Large intestine (tissue), 3 donors: Measurements from ENCODE around the gene SRP9. TPM values are rescaled to one million over a fixed set of nuclear protein-coding genes. Genes with fewer than 3 reads are reported as not detected.
"Not testable (repeated sequence)": the region's sequence is repeated elsewhere in the genome, so short reads cannot be mapped to it uniquely, and the experiment has no call there.

Experiments
- DNase-seq, 2 donors: peaks; one replicate each; pipeline versions ENCODE4 v3.0.0 to v3.0.0-alpha.2; 2013
- H3K27ac ChIP-seq: one replicate; pipeline ENCODE4 v1.5.1; 2013; ENCODE audit warnings: low read length
- H3K27me3 ChIP-seq: 2 replicates; pipeline ENCODE4 v1.6.1; 2013; ENCODE audit warnings: low read length; ENCODE audit not compliant: control insufficient read depth, insufficient read depth
- H3K36me3 ChIP-seq: 2 replicates; pipeline ENCODE4 v1.6.1; 2013; ENCODE audit warnings: low read length; ENCODE audit not compliant: control insufficient read depth, insufficient read depth
- H3K4me1 ChIP-seq: one replicate; pipeline ENCODE4 v1.6.1; 2013; ENCODE audit warnings: low read length; ENCODE audit not compliant: control insufficient read depth, insufficient read depth
- H3K4me3 ChIP-seq: one replicate; pipeline ENCODE4 v1.5.1; 2013; ENCODE audit warnings: low read length
- H3K9me3 ChIP-seq: one replicate; pipeline ENCODE4 v1.6.1; 2013; ENCODE audit warnings: mild to moderate bottlenecking, low read depth, low read length, moderate library complexity; ENCODE audit not compliant: control insufficient read depth
- WGBS: methylation state at CpG from one replicate; pipeline ENCODE4 v1.1.5; 2013; ENCODE audit warnings: low lambda C conversion rate; ENCODE audit not compliant: insufficient coverage; 5-methylcytosine and 5-hydroxymethylcytosine counted together
- polyA plus RNA-seq: library from polyadenylated mRNA; unstranded; fragments of 120-200 nt; gene quantifications from one replicate; pipeline ENCODE4 v1.2.1, GENCODE V29; 2013

SRP9 gene
- polyA plus RNA-seq, 1 donor: 304 TPM

GRCh38 chr1:225754940-225755641, 22.5 kb upstream of the SRP9 start:
- Histone ChIP-seq H3K36me3 (no peaks in the 10 kb centered on the region), H3K27ac (peak overlapping the region; percentile 21), H3K9me3 (no peaks in the 10 kb centered on the region), H3K27me3 (no peaks in the 10 kb centered on the region), H3K4me3 (no peak overlapping the region), H3K4me1 (peaks cover 7% of the 10 kb centered on the region)
- peak; percentile 69 to 84 for DNase-seq
- WGBS: no CpG with 5 or more reads among the region's 10 CpGs

DNA sequence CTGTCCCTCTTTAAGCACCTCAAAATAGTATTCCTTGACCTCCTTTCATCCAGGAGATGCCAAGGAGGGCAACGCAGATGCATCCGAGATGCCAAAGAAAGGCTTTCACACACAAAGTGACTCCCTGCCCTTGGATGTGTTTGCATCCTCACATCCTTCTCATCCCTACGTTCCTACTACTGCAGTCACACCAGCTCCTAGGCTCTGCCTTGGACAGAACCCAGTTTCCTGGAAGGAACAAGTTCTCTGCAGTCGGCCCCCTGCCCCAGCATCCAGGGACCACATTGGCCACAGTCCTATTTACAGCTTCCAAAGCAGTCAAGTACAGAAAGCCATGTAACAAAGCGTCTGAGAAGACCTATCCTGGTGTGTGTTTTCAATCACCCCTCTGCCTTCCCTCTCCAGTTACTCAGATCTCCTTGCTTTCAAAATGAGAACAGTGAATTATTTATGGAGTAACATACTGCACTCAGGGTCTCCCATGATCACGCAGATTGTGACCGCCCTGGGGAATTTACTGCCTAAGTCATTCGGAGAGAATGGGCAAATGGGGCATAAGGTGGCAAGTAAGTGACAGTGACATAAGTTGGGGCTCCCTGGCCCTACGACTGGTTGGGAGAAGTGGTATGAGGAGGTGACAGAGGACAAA, 21.8 kb upstream of the SRP9 start:
- no peak for DNase-seq
- WGBS: 76% methylated on average over 4 of the region's 9 CpGs
- peaks cover 7% of the 10 kb centered on the region for H3K4me1 ChIP-seq
- no peaks in the 10 kb centered on the region for H3K27me3 ChIP-seq
- no peak overlapping the region for H3K4me3 ChIP-seq
- peak overlapping the region; percentile 21 for H3K27ac ChIP-seq
- H3K9me3 ChIP-seq: no peaks in the 10 kb centered on the region
- no peaks in the 10 kb centered on the region for H3K36me3 ChIP-seq

GRCh38 chr1:225757927-225758656, 19.5 kb upstream of the SRP9 start:
- H3K9me3 ChIP-seq: no peaks in the 10 kb centered on the region
- H3K27me3 ChIP-seq: no peaks in the 10 kb centered on the region
- no peak overlapping the region for H3K27ac ChIP-seq
- 33% methylated on average over 2 of the region's 10 CpGs for WGBS
- peaks cover 7% of the 10 kb centered on the region for H3K4me1 ChIP-seq
- H3K4me3 ChIP-seq: no peak overlapping the region
- no peaks in the 10 kb centered on the region for H3K36me3 ChIP-seq
- DNase-seq: peak; percentile 76 to 87

DNA sequence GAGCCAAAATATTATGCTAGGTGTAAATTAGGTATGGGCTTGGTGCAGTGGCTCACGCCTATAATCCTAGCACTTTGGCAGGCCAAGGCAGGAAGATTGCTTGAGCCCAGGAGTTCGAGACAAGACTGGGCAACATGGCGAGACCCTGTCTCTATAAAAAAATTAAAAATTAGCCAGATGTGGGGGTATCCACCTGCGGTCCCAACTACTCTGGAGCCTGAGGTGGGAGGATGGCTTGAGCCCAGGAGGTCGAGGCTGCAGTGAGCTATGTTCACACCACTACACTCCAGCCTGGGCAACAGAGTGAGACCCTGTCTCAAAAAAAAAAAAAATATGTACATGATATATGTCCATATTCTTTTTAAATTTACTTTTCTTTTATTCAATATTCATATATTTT, 17.7 kb upstream of the SRP9 start:
- H3K9me3 ChIP-seq, H3K4me3 ChIP-seq, H3K27ac ChIP-seq, H3K4me1 ChIP-seq, H3K36me3 ChIP-seq, DNase-seq, H3K27me3 ChIP-seq: not testable (repeated sequence)
- no CpG with 5 or more reads among the region's 5 CpGs for WGBS

GRCh38 chr1:225760531-225760930, 17.1 kb upstream of the SRP9 start:
- Histone ChIP-seq H3K4me1 (peaks cover 3% of the 10 kb centered on the region), H3K9me3 (no peaks in the 10 kb centered on the region), H3K4me3 (no peak overlapping the region), H3K27me3 (no peaks in the 10 kb centered on the region), H3K36me3 (no peaks in the 10 kb centered on the region), H3K27ac (no peak overlapping the region)
- no CpG with 5 or more reads among the region's 6 CpGs for WGBS
- no peak for DNase-seq

DNA sequence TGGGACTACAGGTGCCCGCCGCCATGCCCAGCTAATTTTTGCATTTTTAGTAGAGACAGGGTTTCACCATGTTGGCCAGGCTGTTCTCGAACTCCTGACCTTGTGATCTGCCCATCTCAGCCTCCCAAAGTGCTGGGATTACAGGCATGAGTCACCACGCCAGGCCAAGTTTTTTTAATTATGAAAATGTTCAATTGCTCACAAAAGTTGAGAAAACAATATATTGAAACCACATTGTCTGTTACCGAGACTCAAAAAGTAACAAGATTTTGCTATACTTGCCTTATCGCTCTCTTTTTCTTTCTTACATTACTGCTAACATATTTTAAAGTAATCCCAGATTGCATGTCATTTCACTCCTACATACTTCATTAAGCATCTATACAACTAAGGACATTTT, 16.2 kb upstream of the SRP9 start:
- not testable (repeated sequence) for H3K36me3 ChIP-seq, H3K4me1 ChIP-seq, H3K27ac ChIP-seq, H3K27me3 ChIP-seq, H3K4me3 ChIP-seq, DNase-seq, H3K9me3 ChIP-seq
- 93% methylated on average over 3 of the region's 6 CpGs for WGBS

- Histone ChIP-seq H3K9me3 (no peaks in the 10 kb centered on the region), H3K4me3 (no peak overlapping the region), H3K4me1 (peaks cover 3% of the 10 kb centered on the region), H3K27ac (peak overlapping the region; percentile 5), H3K27me3 (no peaks in the 10 kb centered on the region), H3K36me3 (no peaks in the 10 kb centered on the region)
- WGBS: no CpG with 5 or more reads among the region's 5 CpGs
- no peak for DNase-seq
These were observed 15.6 kb upstream of the SRP9 start for GRCh38 chr1:225762002-225762441.

DNA sequence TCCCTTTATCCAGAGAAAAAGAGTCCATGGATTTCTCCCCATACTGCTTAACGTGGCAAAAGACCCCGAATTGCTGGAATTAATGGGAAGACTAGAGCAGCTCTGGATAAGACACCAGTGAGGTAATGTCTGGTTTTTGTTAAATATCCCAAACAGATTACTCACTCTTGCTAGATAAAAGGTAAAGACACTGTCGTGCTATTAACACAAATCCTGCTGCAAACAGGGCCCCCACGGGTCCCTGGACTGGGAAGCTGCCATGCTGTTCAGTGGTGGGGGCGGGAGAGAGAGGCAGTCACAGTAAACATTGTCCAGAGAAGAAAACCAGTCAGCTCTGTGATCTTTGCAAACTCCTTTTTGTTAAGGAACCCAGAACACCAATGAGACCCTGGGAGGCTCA, 15.2 kb upstream of the SRP9 start:
- no peak overlapping the region for H3K4me3 ChIP-seq
- no peaks in the 10 kb centered on the region for H3K36me3 ChIP-seq
- no peak for DNase-seq
- peaks cover 1% of the 10 kb centered on the region for H3K4me1 ChIP-seq
- H3K27me3 ChIP-seq: no peaks in the 10 kb centered on the region
- H3K27ac ChIP-seq: peak overlapping the region; percentile 5
- whole genome bisulfite sequencing: no CpG with 5 or more reads among the region's 5 CpGs
- H3K9me3 ChIP-seq: no peaks in the 10 kb centered on the region

DNA sequence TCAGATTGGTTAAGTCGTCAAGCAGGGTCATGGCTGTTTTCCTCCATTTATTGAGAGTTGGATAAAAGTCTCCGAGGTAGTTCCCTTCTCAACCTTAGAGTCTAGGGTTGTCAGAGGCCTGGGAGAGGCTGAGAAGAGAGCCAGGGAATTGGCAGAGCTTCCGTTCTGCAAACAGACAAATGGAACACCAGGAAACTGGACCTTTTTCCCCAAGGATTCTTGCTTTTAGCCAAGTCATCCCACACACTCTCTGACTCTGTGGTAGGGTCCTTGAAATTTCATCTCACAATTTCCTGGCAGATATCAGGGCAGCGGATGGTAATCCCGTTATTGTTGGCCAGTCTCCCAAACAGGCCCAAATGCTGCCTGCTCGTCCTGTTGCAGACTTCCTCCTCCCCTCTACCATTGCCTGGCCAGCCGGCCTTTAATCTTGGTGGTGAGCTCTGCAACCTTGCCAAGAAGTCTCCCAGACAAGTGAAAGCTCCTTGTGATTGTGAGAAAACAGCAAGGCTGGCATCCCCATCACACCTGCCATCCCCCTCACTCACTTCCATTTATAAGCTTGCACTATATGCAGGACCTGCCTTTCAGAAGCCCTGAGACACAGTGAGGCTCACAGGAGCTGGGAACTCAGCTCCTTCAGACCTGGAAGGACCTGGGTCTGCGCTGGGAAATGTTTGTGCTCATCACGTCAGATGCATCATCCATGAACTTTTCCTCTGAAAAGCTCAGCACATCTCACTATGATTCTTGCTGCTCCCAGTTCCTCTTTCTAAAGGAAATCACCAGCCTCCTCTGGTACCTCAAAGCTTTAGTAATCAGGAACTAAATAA, 13.7 kb upstream of the SRP9 start:
- no peak overlapping the region for H3K4me3 ChIP-seq
- no peaks in the 10 kb centered on the region for H3K36me3 ChIP-seq
- H3K27ac ChIP-seq: no peak overlapping the region
- H3K27me3 ChIP-seq: no peaks in the 10 kb centered on the region
- no peaks in the 10 kb centered on the region for H3K9me3 ChIP-seq
- DNase-seq: no peak
- peaks cover 2% of the 10 kb centered on the region for H3K4me1 ChIP-seq
- WGBS: no CpG with 5 or more reads among the region's 9 CpGs
